K562 (cell line): Measurements from ENCODE around the gene TMX1. TPM values are rescaled to one million over a fixed set of nuclear protein-coding genes. Genes with fewer than 3 reads are reported as not detected.

ENCODE experiments used
- ATAC-seq: fragments of 200-7000 bp; cut with Tn5 transposase; 3 replicates; pipeline ENCODE4 v1.9.1; 2020; ENCODE audit warnings: moderate library complexity
- BruUV-seq: library from RNA; stranded (reverse); fragments of 400-500 nt; replicated peaks from 2 replicates; lab custom pipeline; 2021; lab: Mats Ljungman, UMichigan
- CTCF ChIA-PET: fragments of 300-600 bp; formaldehyde crosslinking; extraction: SDS; loops from one replicate; lab custom pipeline; 2021; ENCODE audit warnings: low intra/inter-chr PET ratio; lab: Yijun Ruan, JAX
- POLR2A ChIA-PET: fragments of 300-600, 350-650 bp; sonication (Branson Sonifier 250); formaldehyde crosslinking; extraction: SDS; loops from one replicate; lab custom pipeline; 2021; ENCODE audit warnings: antibody characterized with exemption, inconsistent platforms; lab: Yijun Ruan, JAX
- DNase-seq, 4 experiments: peaks; one replicate each; pipeline versions ENCODE4 v3.0.0 to v3.0.0-alpha.2; 2011 to 2018; ENCODE audit warnings: low spot score in 3 of 4, mixed read lengths in 3 of 4; ENCODE audit errors: extremely low read depth in 1 of 4
- FAIRE-seq: peaks from 2 replicates; lab custom pipeline; 2011; peaks lifted over from hg19 to GRCh38; lab: Jason Lieb, UNC
- H2AFZ ChIP-seq: 2 replicates; pipeline ENCODE4 v1.6.0; 2011; ENCODE audit warnings: low read depth, low read length, control low read depth, inconsistent platforms
- H3K27ac ChIP-seq: fragments of 200-600 bp; 3 replicates; pipeline ENCODE4 v1.8.0; 2011; ENCODE audit warnings: low read depth, mild to moderate bottlenecking, control low read depth, inconsistent platforms, low read length, moderate library complexity, mixed read lengths; ENCODE audit errors: extremely low read depth
- H3K27me3 ChIP-seq, 2 experiments: fragments of 300-600 bp in 1 of 2; 2 replicates in 1 of 2; 3 replicates in 1 of 2; pipeline versions ENCODE4 v1.6.0 to v1.8.0; 2011; ENCODE audit warnings: inconsistent platforms in 2 of 2, low read length in 2 of 2, mild to moderate bottlenecking in 1 of 2, mixed read lengths in 1 of 2, moderate library complexity in 1 of 2; ENCODE audit not compliant: control insufficient read depth in 2 of 2, insufficient read depth in 2 of 2
- H3K36me3 ChIP-seq: fragments of 300-600 bp; 3 replicates; pipeline ENCODE4 v1.8.0; 2011; ENCODE audit warnings: mild to moderate bottlenecking, low read length, inconsistent platforms; ENCODE audit not compliant: control insufficient read depth, insufficient read depth
- H3K4me1 ChIP-seq, 2 experiments: fragments of 200-600 bp in 1 of 2; replicated peaks in 1 of 2; 2 replicates in 1 of 2; 3 replicates in 1 of 2; pipeline versions ENCODE4 v1.5.1 to v1.8.0; 2011; ENCODE audit warnings: inconsistent platforms in 2 of 2, low read length in 2 of 2, mild to moderate bottlenecking in 1 of 2, mixed read lengths in 1 of 2, moderate library complexity in 1 of 2; ENCODE audit not compliant: control insufficient read depth in 2 of 2, insufficient read depth in 2 of 2
- H3K4me2 ChIP-seq: 2 replicates; pipeline ENCODE4 v1.6.1; 2011; ENCODE audit warnings: low read length, control low read depth, inconsistent platforms, mixed read lengths; ENCODE audit not compliant: insufficient read depth
- H3K4me3 ChIP-seq: fragments of 200-600 bp; sonication (generic), shearing (Covaris generic); 2 replicates; pipeline ENCODE4 v1.5.1; 2016; ENCODE audit warnings: control low read depth, inconsistent platforms
- H3K79me2 ChIP-seq: fragments of 200-600 bp; 3 replicates; pipeline ENCODE4 v1.8.0; 2011; ENCODE audit warnings: low read length, inconsistent platforms; ENCODE audit not compliant: control insufficient read depth, insufficient read depth
- H3K9ac ChIP-seq, 2 experiments: 2 replicates each; pipeline versions ENCODE4 v1.6.0 to v1.6.1; 2011; ENCODE audit warnings: low read depth in 2 of 2, low read length in 2 of 2, control low read depth in 1 of 2, inconsistent platforms in 1 of 2, mild to moderate bottlenecking in 1 of 2, mixed read lengths in 1 of 2; ENCODE audit not compliant: insufficient read depth in 1 of 2
- H3K9me1 ChIP-seq: one replicate; pipeline ENCODE4 v1.6.0; 2011; ENCODE audit warnings: inconsistent platforms, mild to moderate bottlenecking, low read length, moderate library complexity; ENCODE audit not compliant: control insufficient read depth, insufficient read depth
- H3K9me3 ChIP-seq: replicated peaks from 2 replicates; pipeline ENCODE4 v1.5.1; 2011; ENCODE audit warnings: low read depth, low read length, inconsistent platforms; ENCODE audit not compliant: control insufficient read depth, insufficient read depth
- H4K20me1 ChIP-seq: replicated peaks from 2 replicates; pipeline ENCODE4 v1.6.1; 2011; ENCODE audit warnings: low read length, inconsistent platforms, mixed read lengths; ENCODE audit not compliant: control insufficient read depth, insufficient read depth
- BHLHE40 ChIP-seq: IDR thresholded peaks from 2 replicates; pipeline ENCODE4 v1.6.1; 2011; ENCODE audit warnings: low read length, improper control_type of control experiment
- CHCHD3 ChIP-seq: fragments of 250-450 bp; sonication (Bioruptor Pico); IDR thresholded peaks from 2 replicates; pipeline ENCODE4 v2.1.2; 2022; ENCODE audit warnings: mild to moderate bottlenecking
- HMGXB4 ChIP-seq: sonication (generic); formaldehyde crosslinking; IDR thresholded peaks from 2 replicates; pipeline ENCODE4 v1.8.1; 2023; ENCODE audit warnings: mild to moderate bottlenecking, missing genetic modification reagents
- HNRNPH1 ChIP-seq: fragments of 200-400 bp; formaldehyde crosslinking; optimal IDR thresholded peaks from 2 replicates; pipeline ENCODE3; 2017; ENCODE audit warnings: low read depth, mild to moderate bottlenecking, low read length, moderate library complexity
- MYNN ChIP-seq, 2 experiments: sonication (generic); formaldehyde crosslinking in 1 of 2; IDR thresholded peaks; 2 replicates each; pipeline versions ENCODE4 v1.5.0 to v1.6.1; 2016 to 2020; ENCODE audit warnings: antibody characterized with exemption in 1 of 2, missing genetic modification reagents in 1 of 2
- THRA ChIP-seq: fragments of 450-650 bp; IDR thresholded peaks from 2 replicates; pipeline ENCODE4 v1.6.1; 2017; ENCODE audit warnings: mild to moderate bottlenecking, moderate library complexity
- ZSCAN29 ChIP-seq: fragments of 450-650 bp; IDR thresholded peaks from 2 replicates; pipeline ENCODE4 v1.6.1; 2017
- WGBS: fragments of 100-300 bp; shearing (Covaris generic); methylation state at CpG from one replicate; pipeline ENCODE4 v1.1.6; 2016; ENCODE audit warnings: low coverage, mixed read lengths; ENCODE audit not compliant: insufficient coverage; ENCODE audit errors: missing lambda C conversion rate; 5-methylcytosine and 5-hydroxymethylcytosine counted together
- in situ Hi-C: fragments of 300-500 bp; cut with MboI; formaldehyde crosslinking; loops from 4 replicates; pipeline ENCODE4 v1.15.0; 2018; ENCODE audit warnings: inconsistent platforms, mixed read lengths
- intact Hi-C: fragments of 100-400 bp; cut with micrococcal nuclease; formaldehyde crosslinking; loops from 2 replicates; pipeline ENCODE4 v1.14.2; 2022
- polyA plus RNA-seq, 8 experiments: library from polyadenylated mRNA; depleted of rRNA in 4 of 8; stranded (reverse) in 5 of 8; unstranded in 3 of 8; fragments of >200 nt; fragmentation: Nextera tagmentation in 2 of 8; fragmentation: Illumina TruSeq in 1 of 8; extraction: Ambion mirVana in 2 of 8; extraction: Trizol in 1 of 8; gene quantifications; 2 replicates each; pipeline versions ENCODE4 v1.2.1 to v1.2.3, GENCODE V29; 2011 to 2014; ENCODE audit warnings: inconsistent platforms in 1 of 8, missing spikeins in 1 of 8
- total RNA-seq, 7 experiments: library from RNA; depleted of rRNA in 6 of 7; stranded (reverse); fragments of >200 nt in 6 of 7; fragmentation: Illumina TruSeq in 2 of 7; extraction: Trizol in 2 of 7; gene quantifications; 2 replicates each; pipeline versions ENCODE4 v1.2.1 to v1.2.3, GENCODE V29; 2011 to 2021; ENCODE audit warnings: low replicate concordance in 1 of 7
- TF ChIP-seq, protein P1 (sequence below), 2 experiments: fragments of 450-650 bp in 1 of 2; sonication (generic) in 1 of 2; formaldehyde crosslinking in 1 of 2; IDR thresholded peaks; 2 replicates each; pipeline versions ENCODE4 v1.7.1 to v1.9.0; 2016 to 2022; ENCODE audit warnings: inconsistent platforms in 1 of 2, mild to moderate bottlenecking in 1 of 2, missing genetic modification reagents in 1 of 2

TMX1 gene
- total and polyA plus RNA-seq, 9 of the 15 experiments (the other 6 are each of a cell fraction or from before 2014, with no cell fraction given): 19.5 to 101 (median 34.7) TPM

DNA sequence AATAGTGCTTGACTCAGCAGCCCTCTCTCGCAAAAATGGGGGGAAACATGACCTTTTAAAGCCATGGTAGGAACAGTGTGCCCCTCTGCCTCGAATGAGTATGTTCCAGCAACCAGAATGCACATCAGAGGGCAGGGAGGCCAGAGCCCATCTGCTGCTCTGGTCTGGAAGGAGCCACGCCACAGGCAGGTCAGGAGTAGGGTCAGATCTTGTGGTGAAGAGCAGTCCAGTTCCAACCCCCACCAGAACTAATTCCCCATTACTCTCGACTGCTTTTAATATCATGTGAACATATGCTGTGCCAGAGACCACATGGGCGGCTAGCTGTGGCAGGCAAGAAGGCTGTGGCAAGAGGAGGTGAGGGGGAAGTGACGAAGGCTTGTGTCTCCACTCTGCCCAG lies 34.6 kb upstream of the TMX1 start:
- H3K4me2 ChIP-seq: no peak overlapping the region
- WGBS: 10% methylated on average over 2 of the region's 6 CpGs
- CTCF ChIA-PET: no interaction called here
- BruUV-seq: no TSS peak
- in situ Hi-C loops (no loop called here), intact Hi-C loops (no loop called here)
- no peaks in the 10 kb centered on the region for H3K36me3 ChIP-seq
- no peaks in the 10 kb centered on the region for H3K4me1 ChIP-seq
- no peaks in the 10 kb centered on the region for H3K27me3 ChIP-seq
- H3K9me3 ChIP-seq: no peaks in the 10 kb centered on the region
- H3K27ac ChIP-seq: no peak overlapping the region
- POLR2A ChIA-PET: no interaction called here
- no peak overlapping the region for H3K9ac ChIP-seq
- no peaks in the 10 kb centered on the region for H3K79me2 ChIP-seq
- no peak overlapping the region for H3K4me3 ChIP-seq
- ATAC-seq: no peak
- H4K20me1 ChIP-seq: no peaks in the 10 kb centered on the region
- H3K9me1 ChIP-seq: no peaks in the 10 kb centered on the region
- no peak for FAIRE-seq
- H2AFZ ChIP-seq: no peak overlapping the region
- no peak for DNase-seq
- TF ChIP-seq CHCHD3 (CRISPR knock-in tag) (no peak), HMGXB4 (no peak), MYNN (IDR thresholded peaks at IDR 0.05) (no peak), MYNN (CRISPR knock-in tag; IDR thresholded peaks at IDR 0.05) (no peak), BHLHE40 (no peak), ZSCAN29 (no peak), THRA (no peak), HNRNPH1 (no peak)
- TF ChIP-seq, protein P1, sequence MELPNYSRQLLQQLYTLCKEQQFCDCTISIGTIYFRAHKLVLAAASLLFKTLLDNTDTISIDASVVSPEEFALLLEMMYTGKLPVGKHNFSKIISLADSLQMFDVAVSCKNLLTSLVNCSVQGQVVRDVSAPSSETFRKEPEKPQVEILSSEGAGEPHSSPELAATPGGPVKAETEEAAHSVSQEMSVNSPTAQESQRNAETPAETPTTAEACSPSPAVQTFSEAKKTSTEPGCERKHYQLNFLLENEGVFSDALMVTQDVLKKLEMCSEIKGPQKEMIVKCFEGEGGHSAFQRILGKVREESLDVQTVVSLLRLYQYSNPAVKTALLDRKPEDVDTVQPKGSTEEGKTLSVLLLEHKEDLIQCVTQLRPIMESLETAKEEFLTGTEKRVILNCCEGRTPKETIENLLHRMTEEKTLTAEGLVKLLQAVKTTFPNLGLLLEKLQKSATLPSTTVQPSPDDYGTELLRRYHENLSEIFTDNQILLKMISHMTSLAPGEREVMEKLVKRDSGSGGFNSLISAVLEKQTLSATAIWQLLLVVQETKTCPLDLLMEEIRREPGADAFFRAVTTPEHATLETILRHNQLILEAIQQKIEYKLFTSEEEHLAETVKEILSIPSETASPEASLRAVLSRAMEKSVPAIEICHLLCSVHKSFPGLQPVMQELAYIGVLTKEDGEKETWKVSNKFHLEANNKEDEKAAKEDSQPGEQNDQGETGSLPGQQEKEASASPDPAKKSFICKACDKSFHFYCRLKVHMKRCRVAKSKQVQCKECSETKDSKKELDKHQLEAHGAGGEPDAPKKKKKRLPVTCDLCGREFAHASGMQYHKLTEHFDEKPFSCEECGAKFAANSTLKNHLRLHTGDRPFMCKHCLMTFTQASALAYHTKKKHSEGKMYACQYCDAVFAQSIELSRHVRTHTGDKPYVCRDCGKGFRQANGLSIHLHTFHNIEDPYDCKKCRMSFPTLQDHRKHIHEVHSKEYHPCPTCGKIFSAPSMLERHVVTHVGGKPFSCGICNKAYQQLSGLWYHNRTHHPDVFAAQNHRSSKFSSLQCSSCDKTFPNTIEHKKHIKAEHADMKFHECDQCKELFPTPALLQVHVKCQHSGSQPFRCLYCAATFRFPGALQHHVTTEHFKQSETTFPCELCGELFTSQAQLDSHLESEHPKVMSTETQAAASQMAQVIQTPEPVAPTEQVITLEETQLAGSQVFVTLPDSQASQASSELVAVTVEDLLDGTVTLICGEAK (IDR thresholded peaks at IDR 0.05): no peak
- TF ChIP-seq, protein P1 (CRISPR knock-in tag; IDR thresholded peaks at IDR 0.05): no peak
